Naive thymus-derived CD8-positive, alpha-beta T cell (primary cell): ENCODE measurements around the gene CABP7. TPM values are rescaled to one million over a fixed set of nuclear protein-coding genes. Genes with fewer than 3 reads are reported as not detected.
A peak's percentile ranks its signal among the peaks of the same experiment; 100 is the strongest.

Source experiments
- ATAC-seq, 2 donors: fragments of 150-1000 bp; cut with Tn5 transposase in 1 of 2; sonication (Bioruptor Pico), chemical (Tn5 transposase) in 1 of 2; 1 replicate in 1 of 2; 2 replicates in 1 of 2; pipeline ENCODE4 v1.10.0; 2021; ENCODE audit warnings: mild to moderate bottlenecking in 2 of 2, moderate library complexity in 2 of 2
- POLR2A ChIA-PET: fragments of 350-600 bp; sonication (Branson Sonifier 250); formaldehyde crosslinking; loops from one replicate; lab custom pipeline; 2021; ENCODE audit warnings: antibody characterized with exemption; lab: Charles Lee
- DNase-seq, 10 donors: peaks; one replicate each; pipeline versions ENCODE4 v3.0.0 to v3.0.0-alpha.2; 2020 to 2022
- H3K27ac Mint-ChIP-seq, 10 donors: one replicate each; pipeline ENCODE4 v1.8.0; 2020 to 2022; ENCODE audit warnings: mild to moderate bottlenecking in 10 of 10, mixed read lengths in 10 of 10, moderate library complexity in 4 of 10, inconsistent platforms in 1 of 10
- H3K27me3 Mint-ChIP-seq, 5 donors: one replicate each; pipeline ENCODE4 v1.8.0; 2021 to 2022; ENCODE audit warnings: mixed read lengths in 5 of 5
- H3K36me3 Mint-ChIP-seq, 3 donors: one replicate each; pipeline ENCODE4 v1.8.0; 2020 to 2022; ENCODE audit warnings: mixed read lengths in 3 of 3, mild to moderate bottlenecking in 2 of 3, inconsistent platforms in 1 of 3
- H3K4me1 Mint-ChIP-seq, 4 donors: one replicate each; pipeline ENCODE4 v1.8.0; 2021 to 2022; ENCODE audit warnings: mixed read lengths in 4 of 4
- H3K4me3 Mint-ChIP-seq, 10 donors: one replicate each; pipeline ENCODE4 v1.8.0; 2020 to 2022; ENCODE audit warnings: mild to moderate bottlenecking in 10 of 10, mixed read lengths in 10 of 10, moderate library complexity in 6 of 10, inconsistent platforms in 1 of 10
- H3K9me3 Mint-ChIP-seq, 9 donors: one replicate each; pipeline ENCODE4 v1.8.0; 2020 to 2022; ENCODE audit warnings: mixed read lengths in 9 of 9, mild to moderate bottlenecking in 3 of 9, inconsistent platforms in 1 of 9, moderate library complexity in 1 of 9
- polyA plus RNA-seq, 3 donors: library from polyadenylated mRNA; unstranded; fragments of 300-500 nt; fragmentation: Illumina TruSeq; gene quantifications; one replicate each; pipeline ENCODE4 v1.2.3, GENCODE V29; 2021
- total RNA-seq, 8 experiments: library from RNA in 2 of 8; stranded (reverse) in 2 of 8; gene quantifications; one replicate each; pipeline ENCODE4 v1.2.3 and lab custom pipeline; 2021 to 2026

The CABP7 gene
- total and polyA plus RNA-seq, 5 experiments from 2014 or later = 0.06 to 0.11 (median 0.08) TPM; not detected in 1

DNA sequence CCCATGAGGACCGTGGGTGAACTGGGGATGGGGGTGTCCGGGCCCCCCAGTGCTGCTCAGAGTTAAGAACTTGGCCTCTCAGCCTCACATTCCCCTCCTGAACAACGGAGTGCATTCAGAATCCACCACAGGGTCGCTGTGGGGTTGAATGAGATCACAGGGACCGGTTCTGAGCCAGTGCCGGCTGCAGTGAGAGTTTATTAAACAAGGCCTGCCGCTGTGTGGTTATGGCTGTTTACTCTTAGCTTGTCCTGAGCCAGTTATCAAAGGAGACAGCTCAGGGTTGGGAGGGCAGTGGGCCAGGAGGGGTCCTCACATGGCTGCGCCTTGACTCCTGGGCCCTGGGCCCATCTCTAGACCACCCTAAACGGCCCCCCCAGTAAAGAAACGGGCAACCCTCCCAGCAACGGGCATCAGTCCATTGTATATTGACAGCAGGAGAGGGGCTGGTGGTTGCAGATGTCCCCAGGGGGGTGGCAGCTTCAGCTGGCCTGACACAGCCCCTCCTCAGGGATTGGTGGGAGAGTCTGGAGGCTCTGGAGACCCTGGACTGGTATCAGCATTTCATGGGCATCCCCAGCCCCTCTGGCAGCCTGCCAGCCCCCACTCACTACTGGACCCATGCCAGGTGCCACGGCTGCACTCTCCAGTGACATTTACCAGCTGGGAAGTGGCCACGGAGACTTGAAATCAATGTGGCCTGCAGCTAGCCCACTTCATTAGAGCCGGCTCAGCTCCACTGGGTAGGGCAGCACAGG lies 15.1 kb upstream of the CABP7 start:
- Mint-ChIP-seq H3K4me1 (peaks cover 2 to 20% (median 15%) of the 10 kb centered on the region in 4 donors), H3K27ac (no peak overlapping the region)
- POLR2A ChIA-PET = interaction anchor here (0.5 kb wide), 1 partner anchor 295 kb away, joined by 3 read pairs; no protein-coding TSS in a partner anchor

DNA sequence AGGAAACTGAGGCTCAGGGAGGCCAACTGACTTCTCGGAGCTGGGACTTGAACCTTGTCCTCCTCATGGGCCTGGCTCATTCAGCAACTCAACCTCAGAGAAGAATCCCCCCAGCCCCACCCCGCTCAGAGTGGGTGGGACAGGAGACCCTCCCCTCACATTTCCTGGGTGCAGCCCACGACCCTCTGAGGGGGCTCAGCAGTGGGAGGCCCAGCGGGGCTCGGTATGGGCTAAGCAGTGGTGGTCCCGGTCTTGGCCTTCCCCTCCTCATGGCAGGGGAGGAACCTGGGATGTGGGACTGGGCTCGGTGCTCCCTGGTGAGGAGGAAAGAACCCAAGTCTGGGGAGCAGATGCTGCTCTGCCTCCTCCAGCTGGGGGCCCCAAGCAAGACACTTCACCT lies 14.2 kb upstream of the CABP7 start:
- Mint-ChIP-seq H3K27ac (no peak overlapping the region), H3K4me3 (no peak overlapping the region), H3K9me3 (no peaks in the 10 kb centered on the region), H3K27me3 (peaks cover 0 to 23% (median 8%) of the 10 kb centered on the region in 5 donors), H3K36me3 (no peaks in the 10 kb centered on the region), H3K4me1 (peaks cover 2 to 16% (median 13%) of the 10 kb centered on the region in 4 donors)
- POLR2A ChIA-PET = no interaction called here
- DNase-seq = no peak
- no peak for ATAC-seq

More for the DNA sequence above, 15.1 kb upstream of the CABP7 start:
- Mint-ChIP-seq H3K27me3 (peaks cover 0 to 17% (median 8%) of the 10 kb centered on the region in 5 donors), H3K9me3 (no peaks in the 10 kb centered on the region), H3K36me3 (no peaks in the 10 kb centered on the region), H3K4me3 (no peak overlapping the region)
- no peak for DNase-seq
- no peak for ATAC-seq

DNA sequence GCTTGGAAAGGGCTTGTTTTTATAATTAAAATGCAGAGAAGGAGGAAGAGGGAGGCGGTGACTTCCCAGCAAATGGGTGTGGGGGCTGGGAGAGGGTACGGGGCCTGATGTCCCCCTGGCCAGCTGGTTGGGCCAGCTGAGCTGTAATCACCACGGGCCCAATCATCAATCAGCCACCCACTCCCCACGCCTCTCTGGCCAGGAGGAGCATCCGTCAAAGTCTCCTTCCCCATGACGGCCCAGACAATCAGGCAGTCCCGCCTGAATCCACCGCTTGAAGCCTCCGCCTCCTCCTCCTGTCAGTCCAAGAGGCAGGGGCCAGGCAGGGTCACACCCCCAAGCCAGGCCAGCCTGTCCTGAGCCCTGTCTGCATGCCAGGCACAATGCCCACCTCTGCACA lies 13.3 kb upstream of the CABP7 start:
- DNase-seq = no peak
- Mint-ChIP-seq H3K4me3 (no peak overlapping the region), H3K9me3 (no peaks in the 10 kb centered on the region), H3K4me1 (peaks cover 2 to 8% (median 5%) of the 10 kb centered on the region in 4 donors), H3K36me3 (no peaks in the 10 kb centered on the region), H3K27me3 (peaks cover 0 to 25% (median 8%) of the 10 kb centered on the region in 5 donors), H3K27ac (no peak overlapping the region)
- POLR2A ChIA-PET = no interaction called here
- no peak for ATAC-seq

DNA sequence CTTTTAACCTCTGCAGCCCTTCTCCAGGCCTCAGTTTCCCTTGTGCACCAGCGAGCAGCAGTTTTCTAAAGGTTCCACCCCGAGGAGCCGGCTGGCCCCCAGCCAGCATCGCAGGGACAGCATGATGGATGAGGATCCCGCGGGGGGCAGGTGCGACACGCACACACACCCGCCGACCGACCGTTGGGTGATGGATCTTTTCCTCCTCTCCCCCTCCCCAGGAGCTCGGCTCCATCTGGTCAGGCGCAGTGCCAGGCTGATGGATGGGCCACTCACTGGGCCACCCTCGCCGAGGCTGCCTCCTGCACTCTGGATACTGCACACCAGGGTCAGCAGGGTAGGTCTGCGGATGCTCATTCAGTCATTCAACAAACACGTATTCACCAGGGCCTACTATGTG lies 12.8 kb upstream of the CABP7 start:
- no peaks in the 10 kb centered on the region for H3K9me3 Mint-ChIP-seq
- no peaks in the 10 kb centered on the region for H3K36me3 Mint-ChIP-seq
- POLR2A ChIA-PET = interaction anchor here (0.5 to 0.7 kb wide), 2 partner anchors 70 to 126 kb away, joined by 3 to 4 read pairs; partner anchors contain the start of gene NIPSNAP1
- ATAC-seq = no peak
- peaks cover 0 to 24% (median 10%) of the 10 kb centered on the region in 5 donors for H3K27me3 Mint-ChIP-seq
- no peak overlapping the region for H3K4me3 Mint-ChIP-seq
- peaks cover under 1 to 3% (median 2%) of the 10 kb centered on the region in 4 donors for H3K4me1 Mint-ChIP-seq
- no peak overlapping the region for H3K27ac Mint-ChIP-seq
- no peak for DNase-seq

DNA sequence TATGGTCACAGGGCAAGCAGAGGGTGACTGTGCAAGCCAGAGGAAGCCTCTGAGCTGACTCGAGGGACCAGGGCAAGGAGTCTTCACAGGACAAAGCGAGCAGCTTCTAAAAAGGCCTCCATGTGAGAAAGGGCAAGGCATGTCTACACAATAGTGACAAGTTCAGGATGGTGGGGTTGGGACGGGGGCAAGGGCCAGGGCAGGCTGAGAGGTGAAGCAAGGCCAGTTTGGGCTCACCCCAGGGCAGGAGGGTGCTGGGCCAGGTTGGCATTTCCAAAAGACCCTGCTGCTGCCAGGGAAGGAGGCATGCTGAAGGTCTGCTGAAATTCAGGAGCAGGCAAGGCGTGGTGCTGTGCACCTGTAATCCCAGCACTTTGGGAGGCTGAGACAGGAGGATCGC lies 12.3 kb upstream of the CABP7 start:
- H3K36me3 Mint-ChIP-seq = no peaks in the 10 kb centered on the region
- peaks cover 0 to 28% (median 13%) of the 10 kb centered on the region in 5 donors for H3K27me3 Mint-ChIP-seq
- DNase-seq (no peak), ATAC-seq (no peak)
- no peak overlapping the region for H3K4me3 Mint-ChIP-seq
- H3K27ac Mint-ChIP-seq = no peak overlapping the region
- peaks cover 0 to 3% (median 1%) of the 10 kb centered on the region in 4 donors for H3K4me1 Mint-ChIP-seq
- no peaks in the 10 kb centered on the region for H3K9me3 Mint-ChIP-seq
- POLR2A ChIA-PET = interaction anchor here (0.5 to 0.7 kb wide), 2 partner anchors 70 to 127 kb away, joined by 3 to 4 read pairs; partner anchors contain the start of gene NIPSNAP1

DNA sequence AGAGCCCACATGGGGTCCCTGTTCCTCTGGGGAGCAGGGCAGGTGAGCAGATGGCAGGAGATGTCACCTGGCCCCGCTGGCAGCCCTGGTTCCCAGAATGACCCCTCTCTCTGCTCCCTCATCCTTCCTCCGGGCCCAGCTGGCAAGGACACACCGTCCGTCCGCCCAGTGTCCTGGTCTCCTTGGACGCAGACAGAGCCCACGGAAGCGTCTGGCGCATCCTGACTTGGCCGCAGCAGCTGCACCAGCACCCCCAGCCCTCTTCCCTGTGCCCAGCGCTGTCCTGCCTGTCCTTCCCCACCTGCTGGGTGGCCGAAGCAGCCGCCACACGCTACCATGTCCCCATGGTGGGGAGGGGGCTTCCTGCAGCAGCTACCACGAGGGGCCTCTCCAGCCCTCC lies 9.6 kb upstream of the CABP7 start:
- POLR2A ChIA-PET = no interaction called here
- H3K9me3 Mint-ChIP-seq = no peaks in the 10 kb centered on the region

DNA sequence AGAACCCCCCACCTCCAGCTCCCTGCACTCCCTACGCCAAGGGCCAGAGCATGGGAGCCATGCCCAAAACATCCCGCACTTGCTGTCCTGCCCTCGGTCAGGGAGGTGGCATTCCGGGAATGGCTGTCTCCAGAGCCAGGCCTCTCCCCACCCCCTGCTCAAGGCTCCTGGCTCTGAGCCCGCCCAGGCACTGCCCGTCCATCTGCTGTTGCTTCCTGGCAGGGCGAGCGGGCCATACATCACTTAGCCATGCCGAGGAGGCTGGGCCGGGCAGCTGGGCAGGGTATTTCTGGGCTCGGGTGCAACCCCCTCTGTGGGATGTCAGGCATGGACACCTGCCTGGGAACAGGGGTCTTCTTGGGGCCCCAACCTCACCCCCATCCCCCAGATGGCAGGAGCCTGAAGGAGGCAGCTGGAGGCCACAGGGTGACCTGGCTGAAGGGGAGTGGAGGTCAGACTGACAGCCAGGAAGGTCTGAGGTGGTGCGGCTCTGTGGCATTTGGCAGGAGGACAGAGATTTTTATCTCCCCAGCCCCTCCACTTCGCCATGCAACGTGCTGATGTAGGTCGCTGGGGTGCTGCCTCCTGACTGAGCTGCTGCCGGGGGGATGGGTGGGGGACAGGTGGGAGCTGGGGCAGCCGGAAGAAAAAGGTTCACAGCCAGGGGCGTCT lies 8.7 kb upstream of the CABP7 start:
- H3K36me3 Mint-ChIP-seq = no peaks in the 10 kb centered on the region
- POLR2A ChIA-PET = no interaction called here
- H3K27ac Mint-ChIP-seq = peak overlapping the region in 1 of 10 donors; percentile 49
- ATAC-seq = no peak
- H3K4me3 Mint-ChIP-seq = no peak overlapping the region
- peaks cover 3 to 40% (median 21%) of the 10 kb centered on the region in 5 donors for H3K27me3 Mint-ChIP-seq
- H3K9me3 Mint-ChIP-seq = no peaks in the 10 kb centered on the region
- DNase-seq = no peak
- peaks cover 0 to 3% (median 0%) of the 10 kb centered on the region in 4 donors for H3K4me1 Mint-ChIP-seq

More for the DNA sequence above, 9.6 kb upstream of the CABP7 start:
- Mint-ChIP-seq H3K4me1 (peaks cover 0 to 3% (median 0%) of the 10 kb centered on the region in 4 donors), H3K36me3 (no peaks in the 10 kb centered on the region), H3K27me3 (peaks cover 0 to 36% (median 18%) of the 10 kb centered on the region in 5 donors), H3K27ac (no peak overlapping the region), H3K4me3 (no peak overlapping the region)
- no peak for DNase-seq
- no peak for ATAC-seq

DNA sequence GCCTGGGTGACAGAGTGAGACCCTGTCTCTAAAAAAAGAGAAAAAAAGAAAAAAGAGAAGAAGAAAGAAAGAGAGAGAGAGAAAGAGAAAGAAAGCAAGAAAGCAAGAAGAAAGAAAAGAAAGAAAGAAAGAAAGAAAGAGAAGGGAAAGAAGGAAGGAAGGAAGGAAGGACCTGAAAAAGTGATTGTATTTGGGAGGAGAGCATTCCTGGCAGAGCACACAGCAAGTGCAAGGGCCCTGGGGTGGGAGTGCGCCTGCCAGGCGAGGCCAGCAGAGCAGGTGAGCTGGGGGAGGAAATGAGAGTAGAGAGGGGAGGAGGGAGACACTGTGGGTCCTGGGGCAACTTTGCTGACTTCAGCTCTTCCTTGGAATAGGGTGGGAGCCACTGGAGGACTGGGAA lies 7.7 kb upstream of the CABP7 start:
- no peaks in the 10 kb centered on the region for H3K9me3 Mint-ChIP-seq
- no peaks in the 10 kb centered on the region for H3K36me3 Mint-ChIP-seq
- no peak overlapping the region for H3K27ac Mint-ChIP-seq
- H3K27me3 Mint-ChIP-seq = peaks cover 14 to 50% (median 31%) of the 10 kb centered on the region in 5 donors
- DNase-seq = no peak
- no peak overlapping the region for H3K4me3 Mint-ChIP-seq
- POLR2A ChIA-PET = no interaction called here
- peaks cover 0 to 3% (median 0%) of the 10 kb centered on the region in 4 donors for H3K4me1 Mint-ChIP-seq
- ATAC-seq = no peak

DNA sequence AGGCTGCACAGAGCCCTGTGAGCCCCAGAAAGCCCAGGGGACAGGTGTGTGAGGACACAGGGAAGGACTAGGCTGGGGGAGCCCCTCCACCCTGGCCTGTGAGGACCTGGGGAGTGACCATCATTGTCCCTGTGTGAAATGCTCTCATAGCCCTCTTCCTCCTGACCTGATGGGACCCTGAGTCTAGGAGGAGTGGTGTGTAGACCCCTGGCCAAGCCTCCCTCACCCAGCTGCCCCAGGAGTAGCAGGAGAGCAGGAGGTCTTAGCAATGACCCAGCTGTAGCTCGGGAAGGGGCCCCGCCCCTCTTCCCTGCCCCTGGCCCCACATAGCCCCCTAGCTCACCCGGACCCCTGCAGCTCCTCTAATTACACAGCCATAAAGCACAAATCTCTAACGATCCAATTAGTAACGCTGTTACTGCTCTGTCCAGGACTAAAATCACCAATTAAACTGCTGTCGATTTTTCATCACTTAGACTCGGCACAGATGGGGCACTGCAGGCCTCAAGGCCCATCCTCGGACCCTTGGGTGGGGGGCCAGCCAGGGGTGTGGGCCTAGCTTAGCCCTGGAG lies 6.6 kb upstream of the CABP7 start:
- ATAC-seq = no peak
- POLR2A ChIA-PET = no interaction called here
- Mint-ChIP-seq H3K27me3 (peaks cover 15 to 61% (median 34%) of the 10 kb centered on the region in 5 donors), H3K4me3 (no peak overlapping the region), H3K9me3 (no peaks in the 10 kb centered on the region), H3K36me3 (no peaks in the 10 kb centered on the region), H3K4me1 (peaks cover 0 to 3% (median 0%) of the 10 kb centered on the region in 4 donors), H3K27ac (no peak overlapping the region)
- DNase-seq = no peak

DNA sequence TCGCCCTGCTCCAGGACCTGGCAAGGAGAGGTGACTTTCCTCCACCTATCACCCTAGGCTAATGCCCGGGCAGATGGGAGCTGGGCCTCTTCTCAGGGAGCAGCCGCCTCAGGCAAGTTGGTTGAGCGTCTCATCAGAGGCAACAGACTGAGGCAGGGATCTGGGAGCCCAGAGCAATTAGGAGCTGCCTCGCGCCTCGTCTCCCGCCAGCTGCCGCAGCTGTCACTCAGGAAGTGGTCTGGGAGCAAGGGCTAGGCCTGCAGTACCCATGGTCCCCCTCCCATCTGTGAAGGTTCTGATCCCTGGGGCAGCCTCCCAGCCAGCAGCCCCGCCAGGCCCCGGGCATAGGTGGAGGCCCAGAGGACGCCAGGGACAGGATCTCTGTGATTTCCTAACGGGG lies 4.6 kb upstream of the CABP7 start:
- H3K4me3 Mint-ChIP-seq = no peak overlapping the region
- peaks cover 0 to 13% (median 4%) of the 10 kb centered on the region in 4 donors for H3K4me1 Mint-ChIP-seq
- POLR2A ChIA-PET = no interaction called here
- no peaks in the 10 kb centered on the region for H3K9me3 Mint-ChIP-seq
- DNase-seq (no peak), ATAC-seq (no peak)
- H3K27me3 Mint-ChIP-seq = peaks cover 20 to 75% (median 48%) of the 10 kb centered on the region in 5 donors
- H3K36me3 Mint-ChIP-seq = no peaks in the 10 kb centered on the region
- no peak overlapping the region for H3K27ac Mint-ChIP-seq

DNA sequence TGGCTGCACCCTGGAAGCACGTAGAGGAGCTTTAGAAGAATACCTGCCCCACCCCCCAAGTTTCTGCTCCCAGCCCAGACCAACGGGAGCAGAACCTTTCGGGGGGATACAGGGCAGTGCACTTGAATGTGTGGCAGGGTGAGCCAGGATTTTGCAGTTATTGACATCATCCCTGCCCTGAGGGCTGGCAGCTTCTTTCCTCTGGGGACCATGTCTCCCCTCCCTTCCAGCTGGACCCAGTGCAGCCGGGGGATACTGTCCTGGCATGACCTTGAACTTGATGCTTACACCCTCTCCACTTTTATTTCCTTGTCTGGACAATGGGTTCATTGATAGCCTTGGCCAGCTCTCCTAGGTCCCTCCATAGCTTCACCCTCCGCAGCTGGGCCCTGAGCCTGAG lies 4.1 kb upstream of the CABP7 start:
- Mint-ChIP-seq H3K4me3 (no peak overlapping the region), H3K9me3 (no peaks in the 10 kb centered on the region), H3K36me3 (no peaks in the 10 kb centered on the region), H3K27me3 (peaks cover 20 to 71% (median 48%) of the 10 kb centered on the region in 5 donors), H3K4me1 (peaks cover 0 to 13% (median 4%) of the 10 kb centered on the region in 4 donors), H3K27ac (no peak overlapping the region)
- POLR2A ChIA-PET = no interaction called here
- no peak for DNase-seq
- no peak for ATAC-seq

DNA sequence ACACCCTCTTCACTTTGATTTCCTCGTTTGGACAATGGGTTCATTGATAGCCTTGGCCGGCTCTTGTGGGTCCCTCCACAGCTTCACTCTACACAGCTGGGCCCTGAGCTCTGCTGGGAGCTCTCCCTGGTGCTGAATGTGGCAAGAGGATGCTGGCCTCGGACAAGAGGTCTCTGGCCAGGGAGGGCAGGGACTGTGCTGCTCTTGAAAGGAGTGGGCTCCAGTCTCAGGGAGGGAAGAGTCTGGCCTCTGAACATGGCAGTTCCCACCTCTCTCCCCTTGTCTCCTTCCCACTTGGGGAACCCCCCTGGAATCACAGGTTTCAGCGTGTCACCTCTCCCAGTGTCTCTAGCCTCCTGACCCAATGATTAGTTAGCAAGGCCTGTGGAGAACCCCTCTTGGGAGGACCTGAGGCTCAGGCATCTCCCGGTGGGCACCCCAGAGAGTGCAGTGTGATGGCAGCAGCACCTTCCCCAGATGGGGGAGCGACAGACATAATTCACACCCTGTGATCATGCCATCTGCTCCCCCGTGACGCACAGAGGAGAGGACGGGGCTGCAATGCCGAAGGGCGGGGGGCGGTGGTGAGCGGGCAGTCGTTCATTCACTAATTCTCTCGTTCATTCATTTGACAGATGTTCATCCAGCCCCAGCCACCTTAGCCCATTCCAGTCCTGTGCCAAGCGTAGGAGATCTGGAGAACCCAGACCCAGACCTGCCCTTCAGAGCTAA lies 2.8 kb upstream of the CABP7 start:
- peaks cover 0 to 13% (median 3%) of the 10 kb centered on the region in 4 donors for H3K4me1 Mint-ChIP-seq
- POLR2A ChIA-PET = no interaction called here
- no peak for ATAC-seq
- no peaks in the 10 kb centered on the region for H3K36me3 Mint-ChIP-seq
- H3K27ac Mint-ChIP-seq = peak overlapping the region in 2 of 10 donors; percentile 40 to 57
- H3K27me3 Mint-ChIP-seq = peaks cover 18 to 71% (median 52%) of the 10 kb centered on the region in 5 donors
- no peak for DNase-seq
- no peak overlapping the region for H3K4me3 Mint-ChIP-seq
- H3K9me3 Mint-ChIP-seq = no peaks in the 10 kb centered on the region
